A549 (cell line): ENCODE data around the gene RPL4. TPM values are rescaled to one million over a fixed set of nuclear protein-coding genes. Genes with fewer than 3 reads are reported as not detected.

Source experiments
- BHLHE40 ChIP-seq: IDR thresholded peaks from 2 replicates; pipeline ENCODE4 v1.6.1; 2012; ENCODE audit warnings: low read depth, low read length, inconsistent platforms
- CEBPB ChIP-seq, 2 experiments: fragments of >200 bp in 1 of 2; sonication (Bioruptor Twin) in 1 of 2; formaldehyde crosslinking in 1 of 2; IDR thresholded peaks; 2 replicates each; pipeline ENCODE4 v1.6.1; 2012 to 2016
- FOSL2 ChIP-seq, 2 experiments: fragments of 450-650 bp in 1 of 2; fragments of >200 bp in 1 of 2; sonication (Bioruptor Twin) in 1 of 2; formaldehyde crosslinking; IDR thresholded peaks; 2 replicates each; pipeline versions ENCODE4 v1.5.0 to v1.6.1; 2016 to 2020; ENCODE audit warnings: mild to moderate bottlenecking in 1 of 2, moderate library complexity in 1 of 2
- GATA3 ChIP-seq: IDR thresholded peaks from 2 replicates; pipeline ENCODE4 v1.6.1; 2012; ENCODE audit warnings: borderline replicate concordance
- HEYL ChIP-seq: fragments of 250-450 bp; sonication (Bioruptor Pico); IDR thresholded peaks from 2 replicates; pipeline ENCODE4 v1.8.0; 2021; ENCODE audit warnings: mild to moderate bottlenecking, moderate library complexity
- HOXA7 ChIP-seq: fragments of 250-450 bp; sonication (Bioruptor Pico); IDR thresholded peaks from 2 replicates; pipeline ENCODE4 v1.5.0; 2020; ENCODE audit warnings: mild to moderate bottlenecking, moderate library complexity
- HOXB13 ChIP-seq: fragments of 250-450 bp; sonication (Bioruptor Pico); IDR thresholded peaks from 2 replicates; pipeline ENCODE4 v1.5.0; 2020; ENCODE audit warnings: low read depth, mild to moderate bottlenecking, moderate library complexity
- JUN ChIP-seq, 2 experiments: fragments of >200 bp; sonication (Bioruptor Twin); formaldehyde crosslinking; IDR thresholded peaks; 2 replicates in 1 of 2; 3 replicates in 1 of 2; pipeline ENCODE4 v1.6.1; 2016 to 2017
- MAX ChIP-seq: IDR thresholded peaks from 2 replicates; pipeline ENCODE4 v1.6.1; 2012
- PHF8 ChIP-seq: fragments of 200-600 bp; sonication (generic); IDR thresholded peaks from 2 replicates; pipeline ENCODE4 v1.6.1; 2016; ENCODE audit warnings: low read depth, mild to moderate bottlenecking, antibody characterized with exemption, moderate library complexity, borderline replicate concordance
- RAD21 ChIP-seq, 2 experiments: fragments of >200 bp in 1 of 2; sonication (Bioruptor Twin) in 1 of 2; formaldehyde crosslinking in 1 of 2; IDR thresholded peaks in 1 of 2; conservative IDR thresholded peaks in 1 of 2; 2 replicates in 1 of 2; 3 replicates in 1 of 2; pipeline ENCODE4 v1.6.1; 2012 to 2018; ENCODE audit warnings: inconsistent platforms in 1 of 2
- RARB ChIP-seq: fragments of 250-450 bp; sonication (Bioruptor Pico); IDR thresholded peaks from 2 replicates; pipeline ENCODE4 v1.8.0; 2021; ENCODE audit warnings: mild to moderate bottlenecking, moderate library complexity
- RFX5 ChIP-seq: fragments of 450-650 bp; IDR thresholded peaks from 2 replicates; pipeline ENCODE4 v1.7.1; 2014; ENCODE audit warnings: antibody characterized with exemption, mild to moderate bottlenecking, moderate library complexity
- TFCP2L1 ChIP-seq: fragments of 250-450 bp; sonication (Bioruptor Pico); IDR thresholded peaks from 2 replicates; pipeline ENCODE4 v1.5.0; 2021; ENCODE audit warnings: mild to moderate bottlenecking
- ZSCAN20 ChIP-seq: fragments of 250-450 bp; sonication (Bioruptor Pico); IDR thresholded peaks from 2 replicates; pipeline ENCODE4 v1.8.0; 2022; ENCODE audit warnings: mild to moderate bottlenecking, moderate library complexity
- polyA plus RNA-seq, 4 experiments: library from polyadenylated mRNA; depleted of rRNA in 3 of 4; stranded (reverse); fragments of >200 nt; fragmentation: RNase III in 1 of 4; extraction: RNeasy Plus Mini Kit Qiagen cat#74134 plus additional on column Dnase treatment in 1 of 4; gene quantifications; 2 replicates in 3 of 4; 3 replicates in 1 of 4; pipeline ENCODE4 v1.2.3, GENCODE V29; 2011 to 2017
- TF ChIP-seq, protein P1 (sequence below): fragments of 250-450 bp; sonication (Bioruptor Pico); IDR thresholded peaks from 2 replicates; pipeline ENCODE4 v1.5.0; 2021; ENCODE audit warnings: mild to moderate bottlenecking, moderate library complexity, borderline replicate concordance
- TF ChIP-seq, protein P2 (sequence below): fragments of 200-600 bp; sonication (generic); IDR thresholded peaks from 2 replicates; pipeline ENCODE4 v1.6.1; 2016; ENCODE audit warnings: antibody characterized with exemption, mild to moderate bottlenecking, moderate library complexity
- TF ChIP-seq, protein P3 (sequence below): fragments of 250-450 bp; sonication (Bioruptor Pico); IDR thresholded peaks from 2 replicates; pipeline ENCODE4 v1.5.0; 2020; ENCODE audit warnings: low read depth, mild to moderate bottlenecking, moderate library complexity
- TF ChIP-seq, protein P4 (sequence below): fragments of 450-650 bp; IDR thresholded peaks from 2 replicates; pipeline ENCODE4 v1.6.1; 2014; ENCODE audit warnings: antibody characterized with exemption

The RPL4 gene
- polyA plus RNA-seq, 2 of the 4 experiments (the other 2 are of a cell fraction): 4,330 to 6,042 TPM

- TF ChIP-seq, protein P1, sequence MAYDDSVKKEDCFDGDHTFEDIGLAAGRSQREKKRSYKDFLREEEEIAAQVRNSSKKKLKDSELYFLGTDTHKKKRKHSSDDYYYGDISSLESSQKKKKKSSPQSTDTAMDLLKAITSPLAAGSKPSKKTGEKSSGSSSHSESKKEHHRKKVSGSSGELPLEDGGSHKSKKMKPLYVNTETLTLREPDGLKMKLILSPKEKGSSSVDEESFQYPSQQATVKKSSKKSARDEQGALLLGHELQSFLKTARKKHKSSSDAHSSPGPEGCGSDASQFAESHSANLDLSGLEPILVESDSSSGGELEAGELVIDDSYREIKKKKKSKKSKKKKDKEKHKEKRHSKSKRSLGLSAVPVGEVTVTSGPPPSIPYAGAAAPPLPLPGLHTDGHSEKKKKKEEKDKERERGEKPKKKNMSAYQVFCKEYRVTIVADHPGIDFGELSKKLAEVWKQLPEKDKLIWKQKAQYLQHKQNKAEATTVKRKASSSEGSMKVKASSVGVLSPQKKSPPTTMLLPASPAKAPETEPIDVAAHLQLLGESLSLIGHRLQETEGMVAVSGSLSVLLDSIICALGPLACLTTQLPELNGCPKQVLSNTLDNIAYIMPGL (CRISPR knock-in tag): peak; percentile 87; the same call in 1 of the 2 replicates
- TF ChIP-seq HOXA7 (CRISPR knock-in tag) (peak; percentile 98), HOXB13 (CRISPR knock-in tag) (peak; percentile 76; the same call in 1 of the 2 replicates), JUN (IDR thresholded peaks at IDR 0.05) (peak; percentile 97 to 99), TFCP2L1 (peak; percentile 94), BHLHE40 (no peak), CEBPB (IDR thresholded peaks at IDR 0.05) (peak in 1 of 2 experiments; percentile 72; a peak in 2 of 4 replicates), RARB (CRISPR knock-in tag) (peak; percentile 94), GATA3 (peak; percentile 81), FOSL2 (IDR thresholded peaks at IDR 0.05) (no peak), FOSL2 (CRISPR knock-in tag; IDR thresholded peaks at IDR 0.05) (peak; percentile 82), MAX (peak; percentile 84), PHF8 (peak; percentile 74; the same call in 1 of the 2 replicates), HEYL (no peak), RAD21 (conservative IDR thresholded peaks at IDR 0.05 in 1 of 2, IDR thresholded peaks at IDR 0.05 in 1 of 2) (peak; percentile 36 to 67), RFX5 (no peak), ZSCAN20 (no peak)
- TF ChIP-seq, protein P2, sequence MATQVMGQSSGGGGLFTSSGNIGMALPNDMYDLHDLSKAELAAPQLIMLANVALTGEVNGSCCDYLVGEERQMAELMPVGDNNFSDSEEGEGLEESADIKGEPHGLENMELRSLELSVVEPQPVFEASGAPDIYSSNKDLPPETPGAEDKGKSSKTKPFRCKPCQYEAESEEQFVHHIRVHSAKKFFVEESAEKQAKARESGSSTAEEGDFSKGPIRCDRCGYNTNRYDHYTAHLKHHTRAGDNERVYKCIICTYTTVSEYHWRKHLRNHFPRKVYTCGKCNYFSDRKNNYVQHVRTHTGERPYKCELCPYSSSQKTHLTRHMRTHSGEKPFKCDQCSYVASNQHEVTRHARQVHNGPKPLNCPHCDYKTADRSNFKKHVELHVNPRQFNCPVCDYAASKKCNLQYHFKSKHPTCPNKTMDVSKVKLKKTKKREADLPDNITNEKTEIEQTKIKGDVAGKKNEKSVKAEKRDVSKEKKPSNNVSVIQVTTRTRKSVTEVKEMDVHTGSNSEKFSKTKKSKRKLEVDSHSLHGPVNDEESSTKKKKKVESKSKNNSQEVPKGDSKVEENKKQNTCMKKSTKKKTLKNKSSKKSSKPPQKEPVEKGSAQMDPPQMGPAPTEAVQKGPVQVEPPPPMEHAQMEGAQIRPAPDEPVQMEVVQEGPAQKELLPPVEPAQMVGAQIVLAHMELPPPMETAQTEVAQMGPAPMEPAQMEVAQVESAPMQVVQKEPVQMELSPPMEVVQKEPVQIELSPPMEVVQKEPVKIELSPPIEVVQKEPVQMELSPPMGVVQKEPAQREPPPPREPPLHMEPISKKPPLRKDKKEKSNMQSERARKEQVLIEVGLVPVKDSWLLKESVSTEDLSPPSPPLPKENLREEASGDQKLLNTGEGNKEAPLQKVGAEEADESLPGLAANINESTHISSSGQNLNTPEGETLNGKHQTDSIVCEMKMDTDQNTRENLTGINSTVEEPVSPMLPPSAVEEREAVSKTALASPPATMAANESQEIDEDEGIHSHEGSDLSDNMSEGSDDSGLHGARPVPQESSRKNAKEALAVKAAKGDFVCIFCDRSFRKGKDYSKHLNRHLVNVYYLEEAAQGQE: peak; percentile 38; the same call in 1 of the 2 replicates
- TF ChIP-seq, protein P3, sequence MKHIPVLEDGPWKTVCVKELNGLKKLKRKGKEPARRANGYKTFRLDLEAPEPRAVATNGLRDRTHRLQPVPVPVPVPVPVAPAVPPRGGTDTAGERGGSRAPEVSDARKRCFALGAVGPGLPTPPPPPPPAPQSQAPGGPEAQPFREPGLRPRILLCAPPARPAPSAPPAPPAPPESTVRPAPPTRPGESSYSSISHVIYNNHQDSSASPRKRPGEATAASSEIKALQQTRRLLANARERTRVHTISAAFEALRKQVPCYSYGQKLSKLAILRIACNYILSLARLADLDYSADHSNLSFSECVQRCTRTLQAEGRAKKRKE (CRISPR knock-in tag): peak; percentile 69
- TF ChIP-seq, protein P4, sequence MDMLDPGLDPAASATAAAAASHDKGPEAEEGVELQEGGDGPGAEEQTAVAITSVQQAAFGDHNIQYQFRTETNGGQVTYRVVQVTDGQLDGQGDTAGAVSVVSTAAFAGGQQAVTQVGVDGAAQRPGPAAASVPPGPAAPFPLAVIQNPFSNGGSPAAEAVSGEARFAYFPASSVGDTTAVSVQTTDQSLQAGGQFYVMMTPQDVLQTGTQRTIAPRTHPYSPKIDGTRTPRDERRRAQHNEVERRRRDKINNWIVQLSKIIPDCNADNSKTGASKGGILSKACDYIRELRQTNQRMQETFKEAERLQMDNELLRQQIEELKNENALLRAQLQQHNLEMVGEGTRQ: peak; percentile 3; the same call in 1 of the 2 replicates
Measured at GRCh38 chr15:66497502-66498455, 6.9 kb downstream of the RPL4 start, which contains the start of gene SNAPC5 (continued).
